Colonic mucosa (tissue), 4 donors: ENCODE data around the gene KRT74. TPM values are rescaled to one million over a fixed set of nuclear protein-coding genes. Genes with fewer than 3 reads are reported as not detected.

Experiments
- DNase-seq: peaks from one replicate; pipeline ENCODE4 v3.0.0-alpha.2; 2020
- H3K27ac ChIP-seq: fragments of 200-600 bp; one replicate; pipeline ENCODE4 v1.8.0; 2021
- H3K27me3 ChIP-seq: fragments of 200-600 bp; one replicate; pipeline ENCODE4 v1.8.0; 2021
- H3K36me3 ChIP-seq: fragments of 200-600 bp; one replicate; pipeline ENCODE4 v1.8.0; 2021
- H3K4me1 ChIP-seq: fragments of 200-600 bp; one replicate; pipeline ENCODE4 v1.8.0; 2021; ENCODE audit warnings: mild to moderate bottlenecking
- H3K4me3 ChIP-seq: fragments of 200-600 bp; one replicate; pipeline ENCODE4 v1.8.0; 2021
- H3K9ac ChIP-seq, 2 donors: one replicate each; pipeline ENCODE4 v1.7.0; 2013; ENCODE audit warnings: control low read depth in 2 of 2, low read depth in 2 of 2, low read length in 2 of 2
- H3K9me3 ChIP-seq: fragments of 200-600 bp; one replicate; pipeline ENCODE4 v1.8.0; 2021
- CTCF ChIP-seq: fragments of 200-600 bp; IDR thresholded peaks from one replicate; pipeline ENCODE4 v1.8.0; 2022; ENCODE audit warnings: antibody characterized with exemption, mild to moderate bottlenecking
- intact Hi-C: fragments of 100-400 bp; cut with DNase I; formaldehyde crosslinking; loops from one replicate; pipeline ENCODE4 v1.14.1; 2022
- total RNA-seq, 2 donors: library from RNA; stranded (reverse); fragmentation: NEBNext Ultra II Directional in 1 of 2; extraction: Animal tissue kit (Norgen Biotek cat#: 25700) in 1 of 2; gene quantifications; one replicate each; pipeline ENCODE4 v1.2.1, GENCODE V29; 2021
- donor health status: healthy.
- donor health status: DM: no; HTN: no; CAD: no.
- donor health status: DM: no; HTN: no; CAD: no.

KRT74 gene
- total RNA-seq, 2 donors from 2014 or later: not detected

- H3K36me3 ChIP-seq: no peaks in the 10 kb centered on the region
- H3K27me3 ChIP-seq: no peaks in the 10 kb centered on the region
- no peak overlapping the region for H3K4me3 ChIP-seq
- no peaks in the 10 kb centered on the region for H3K9me3 ChIP-seq
- no peak for DNase-seq
- H3K9ac ChIP-seq: no peak overlapping the region
- intact Hi-C loops: loop anchor here (5.0 to 10.0 kb wide), 5 partner anchors 209 to 439 kb away; no protein-coding TSS in a partner anchor
- H3K27ac ChIP-seq: no peak overlapping the region
- TF ChIP-seq CTCF: no peak
- H3K4me1 ChIP-seq: no peaks in the 10 kb centered on the region
Observed at GRCh38 chr12:52581066-52581465, 7.4 kb upstream of the KRT74 start.

- H3K36me3 ChIP-seq: no peaks in the 10 kb centered on the region
- H3K27me3 ChIP-seq: no peaks in the 10 kb centered on the region
- intact Hi-C loops: loop anchor here (5.0 to 10.0 kb wide), 5 partner anchors 208 to 438 kb away; no protein-coding TSS in a partner anchor
- no peak overlapping the region for H3K27ac ChIP-seq
- TF ChIP-seq CTCF: no peak
- H3K9ac ChIP-seq: no peak overlapping the region
- H3K4me1 ChIP-seq: no peaks in the 10 kb centered on the region
- no peaks in the 10 kb centered on the region for H3K9me3 ChIP-seq
- no peak for DNase-seq
- no peak overlapping the region for H3K4me3 ChIP-seq
Observed at GRCh38 chr12:52580496-52580895, 6.9 kb upstream of the KRT74 start.

GRCh38 chr12:52579468-52580465 lies 6.1 kb upstream of the KRT74 start:
- Histone ChIP-seq H3K9ac (no peak overlapping the region), H3K27me3 (no peaks in the 10 kb centered on the region), H3K4me3 (no peak overlapping the region), H3K36me3 (no peaks in the 10 kb centered on the region), H3K27ac (no peak overlapping the region), H3K9me3 (no peaks in the 10 kb centered on the region), H3K4me1 (no peaks in the 10 kb centered on the region)
- intact Hi-C loops: loop anchor here (5.0 to 10.0 kb wide), 5 partner anchors 207 to 437 kb away; no protein-coding TSS in a partner anchor
- DNase-seq: no peak
- no peak for TF ChIP-seq CTCF

- Histone ChIP-seq H3K9me3 (no peaks in the 10 kb centered on the region), H3K4me1 (no peaks in the 10 kb centered on the region), H3K4me3 (no peak overlapping the region), H3K27ac (no peak overlapping the region), H3K36me3 (no peaks in the 10 kb centered on the region), H3K27me3 (no peaks in the 10 kb centered on the region), H3K9ac (no peak overlapping the region)
- intact Hi-C loops: no loop called here
- no peak for TF ChIP-seq CTCF
- DNase-seq: no peak
Observed at GRCh38 chr12:52578469-52578868, 4.8 kb upstream of the KRT74 start.

GRCh38 chr12:52577316-52577715 lies 3.7 kb upstream of the KRT74 start:
- Histone ChIP-seq H3K9me3 (no peaks in the 10 kb centered on the region), H3K4me1 (no peaks in the 10 kb centered on the region), H3K4me3 (no peak overlapping the region), H3K27me3 (no peaks in the 10 kb centered on the region), H3K27ac (no peak overlapping the region), H3K9ac (no peak overlapping the region), H3K36me3 (no peaks in the 10 kb centered on the region)
- intact Hi-C loops: no loop called here
- TF ChIP-seq CTCF: no peak
- no peak for DNase-seq
